HFFc6 (cell line): Measurements from ENCODE around the gene ATP5F1D. TPM values are rescaled to one million over a fixed set of nuclear protein-coding genes. Genes with fewer than 3 reads are reported as not detected.
A peak's percentile ranks its signal among the peaks of the same experiment; 100 is the strongest.

Experiments
- DNase-seq: peaks from one replicate; pipeline ENCODE4 v3.0.0-alpha.2; 2018
- H3K27ac Mint-ChIP-seq: 2 replicates; pipeline ENCODE4 v1.8.0; 2020; ENCODE audit warnings: mild to moderate bottlenecking, mixed read lengths
- H3K27me3 Mint-ChIP-seq: 2 replicates; pipeline ENCODE4 v1.8.0; 2021; ENCODE audit warnings: mild to moderate bottlenecking, moderate library complexity, mixed read lengths; ENCODE audit not compliant: insufficient read depth
- H3K36me3 Mint-ChIP-seq: 2 replicates; pipeline ENCODE4 v1.8.0; 2021; ENCODE audit warnings: low read depth, mixed read lengths
- H3K4me1 Mint-ChIP-seq: 2 replicates; pipeline ENCODE4 v1.8.0; 2020; ENCODE audit warnings: low read depth, mixed read lengths
- H3K4me3 Mint-ChIP-seq: 2 replicates; pipeline ENCODE4 v1.8.0; 2020; ENCODE audit warnings: mild to moderate bottlenecking, moderate library complexity, mixed read lengths
- H3K9me3 Mint-ChIP-seq: 2 replicates; pipeline ENCODE4 v1.8.0; 2020; ENCODE audit warnings: mild to moderate bottlenecking, mixed read lengths
- total RNA-seq, 6 experiments: library from RNA; stranded (reverse); fragmentation: NEBNext Ultra II Directional; extraction: Animal tissue kit (Norgen Biotek cat#: 25700); gene quantifications; 2 replicates in 1 of 6; 3 replicates in 5 of 6; pipeline ENCODE4 v1.2.3, GENCODE V29; 2021
- TF ChIP-seq, protein P1 (sequence below): fragments of 200-600 bp; sonication (generic); IDR thresholded peaks from 2 replicates; pipeline ENCODE4 v1.5.0; 2021; ENCODE audit warnings: antibody characterized with exemption, mild to moderate bottlenecking

ATP5F1D gene
- total RNA-seq, 6 experiments from 2014 or later: 190 to 243 (median 217) TPM

DNA sequence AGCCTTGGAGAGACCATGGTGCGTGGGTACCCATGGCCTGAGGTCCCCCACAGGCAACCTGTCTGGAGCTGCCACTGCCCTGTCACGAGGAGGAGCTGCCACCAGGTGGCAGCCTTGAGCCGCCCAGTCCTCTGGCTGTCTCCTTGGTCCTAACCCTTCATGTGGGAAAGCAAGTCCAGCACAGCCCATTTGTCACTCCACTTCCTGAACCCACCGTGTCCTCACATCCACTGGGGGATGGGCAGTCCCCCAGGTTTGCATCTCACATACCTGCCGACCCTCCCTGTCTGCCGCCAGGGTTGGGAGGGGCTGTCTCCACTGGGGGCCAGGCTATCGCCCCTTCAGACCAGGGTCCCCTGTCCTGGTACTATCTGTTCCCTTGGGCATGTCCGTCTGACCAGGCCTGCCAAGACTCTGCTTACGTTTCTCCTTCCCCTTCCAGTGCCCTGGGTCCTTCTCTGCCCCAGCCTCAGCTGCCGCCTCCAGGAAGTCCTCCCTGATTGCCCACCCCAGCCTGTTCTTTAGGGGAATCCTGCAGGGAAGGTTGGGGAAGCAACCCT, 38.3 kb downstream of the ATP5F1D start:
- TF ChIP-seq, protein P1, sequence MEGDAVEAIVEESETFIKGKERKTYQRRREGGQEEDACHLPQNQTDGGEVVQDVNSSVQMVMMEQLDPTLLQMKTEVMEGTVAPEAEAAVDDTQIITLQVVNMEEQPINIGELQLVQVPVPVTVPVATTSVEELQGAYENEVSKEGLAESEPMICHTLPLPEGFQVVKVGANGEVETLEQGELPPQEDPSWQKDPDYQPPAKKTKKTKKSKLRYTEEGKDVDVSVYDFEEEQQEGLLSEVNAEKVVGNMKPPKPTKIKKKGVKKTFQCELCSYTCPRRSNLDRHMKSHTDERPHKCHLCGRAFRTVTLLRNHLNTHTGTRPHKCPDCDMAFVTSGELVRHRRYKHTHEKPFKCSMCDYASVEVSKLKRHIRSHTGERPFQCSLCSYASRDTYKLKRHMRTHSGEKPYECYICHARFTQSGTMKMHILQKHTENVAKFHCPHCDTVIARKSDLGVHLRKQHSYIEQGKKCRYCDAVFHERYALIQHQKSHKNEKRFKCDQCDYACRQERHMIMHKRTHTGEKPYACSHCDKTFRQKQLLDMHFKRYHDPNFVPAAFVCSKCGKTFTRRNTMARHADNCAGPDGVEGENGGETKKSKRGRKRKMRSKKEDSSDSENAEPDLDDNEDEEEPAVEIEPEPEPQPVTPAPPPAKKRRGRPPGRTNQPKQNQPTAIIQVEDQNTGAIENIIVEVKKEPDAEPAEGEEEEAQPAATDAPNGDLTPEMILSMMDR: peak; percentile 98
- Mint-ChIP-seq H3K4me1 (peaks cover 16% of the 10 kb centered on the region), H3K9me3 (no peaks in the 10 kb centered on the region), H3K4me3 (no peak overlapping the region), H3K36me3 (peaks cover 11% of the 10 kb centered on the region; the same call in 1 of the 2 replicates), H3K27ac (no peak overlapping the region; the same call in 1 of the 2 replicates), H3K27me3 (peaks cover 16% of the 10 kb centered on the region)
- peak; percentile 74 for DNase-seq

DNA sequence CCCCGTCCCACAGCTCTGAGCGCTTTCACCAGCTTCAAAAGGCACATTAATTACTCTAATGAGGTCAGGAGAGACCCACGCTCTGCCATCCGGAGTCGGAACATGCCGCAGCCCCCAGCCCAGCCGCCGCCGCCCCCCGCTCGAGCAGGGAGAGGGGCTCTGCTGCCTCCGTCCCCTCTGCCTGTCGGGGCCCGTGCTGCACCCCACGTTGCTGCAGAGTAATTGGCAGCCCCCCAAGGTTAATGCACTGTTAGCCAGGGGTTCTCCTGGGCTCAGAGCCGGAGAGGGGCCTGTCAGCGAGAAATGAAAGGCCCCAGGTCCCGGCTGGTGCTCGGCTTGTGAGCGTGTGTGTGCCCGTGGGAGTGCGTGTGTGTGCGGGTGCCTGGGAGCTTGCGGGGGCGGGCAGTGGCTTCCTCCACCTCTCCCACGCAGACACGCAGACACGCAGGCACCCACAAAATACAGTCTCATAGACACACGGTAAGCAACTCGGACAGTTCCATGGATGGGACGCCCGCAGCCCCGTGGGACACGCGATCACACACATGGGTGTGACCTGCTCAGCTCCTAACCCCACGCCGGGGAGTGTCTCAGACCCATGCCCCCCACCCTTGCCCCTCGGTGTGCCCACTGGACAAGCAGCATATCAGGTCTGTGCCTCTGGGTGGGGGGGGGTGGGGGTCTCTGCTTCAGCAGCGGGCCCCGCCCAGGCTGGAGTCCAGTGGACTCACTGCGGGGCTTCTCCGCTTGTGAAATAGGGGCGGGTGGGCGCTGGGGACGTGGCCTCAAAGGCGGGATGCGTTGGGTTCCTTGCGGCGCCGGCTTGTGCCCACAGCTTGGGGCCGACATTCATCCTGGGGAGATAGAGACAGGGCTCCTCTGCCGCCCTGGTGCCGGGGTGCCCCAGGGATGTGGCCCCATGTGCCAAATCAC, 39.4 kb downstream of the ATP5F1D start:
- no peak overlapping the region for H3K4me3 Mint-ChIP-seq

DNA sequence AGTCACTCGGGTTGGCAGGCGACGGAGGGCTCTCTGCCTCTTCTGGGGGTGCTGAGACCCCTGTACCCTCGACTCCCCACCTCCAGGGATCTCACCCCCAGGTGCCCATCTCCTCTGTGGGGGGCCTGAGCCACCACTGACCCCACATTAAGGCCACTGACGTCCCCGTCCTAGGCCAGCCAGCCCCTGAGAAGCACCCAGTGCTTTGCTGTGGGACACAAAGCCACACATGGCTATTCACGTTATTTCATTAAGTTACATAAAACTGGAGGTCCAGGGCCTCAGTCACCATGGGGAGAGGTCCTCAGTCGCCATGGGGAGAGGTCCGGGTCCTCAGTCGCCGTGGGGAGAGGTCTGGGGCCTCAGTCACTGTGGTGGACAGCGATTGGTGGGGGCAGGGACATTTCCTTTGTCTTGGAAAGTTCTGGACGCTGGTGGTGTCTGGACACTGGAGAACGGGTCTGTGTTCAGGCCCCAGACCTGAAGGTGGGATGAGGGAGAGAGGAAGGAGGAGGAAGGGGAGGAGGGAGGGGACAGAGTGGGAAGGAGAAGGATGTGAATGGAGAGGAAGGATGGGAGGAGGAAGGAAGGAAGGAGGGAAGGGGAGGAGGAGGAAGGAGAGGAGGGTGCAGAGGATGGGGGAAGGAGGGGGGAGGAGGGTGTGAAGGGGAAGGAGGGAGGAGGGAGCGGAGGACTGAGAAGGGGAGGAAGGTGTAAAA, 40.2 kb downstream of the ATP5F1D start:
- H3K9me3 Mint-ChIP-seq: no peaks in the 10 kb centered on the region
- H3K4me1 Mint-ChIP-seq: peaks cover 12% of the 10 kb centered on the region
- H3K27me3 Mint-ChIP-seq: peaks cover 18% of the 10 kb centered on the region
- DNase-seq: no peak
- TF ChIP-seq, protein P1: no peak
- H3K27ac Mint-ChIP-seq: no peak overlapping the region
- peaks cover 9% of the 10 kb centered on the region; the same call in 1 of the 2 replicates for H3K36me3 Mint-ChIP-seq
- no peak overlapping the region for H3K4me3 Mint-ChIP-seq

More for the DNA sequence above, 39.4 kb downstream of the ATP5F1D start:
- peaks cover 11% of the 10 kb centered on the region; the same call in 1 of the 2 replicates for H3K36me3 Mint-ChIP-seq
- H3K4me1 Mint-ChIP-seq: peaks cover 16% of the 10 kb centered on the region
- H3K27me3 Mint-ChIP-seq: peaks cover 18% of the 10 kb centered on the region
- no peak overlapping the region for H3K27ac Mint-ChIP-seq
- TF ChIP-seq, protein P1: no peak
- H3K9me3 Mint-ChIP-seq: no peaks in the 10 kb centered on the region
- DNase-seq: no peak

DNA sequence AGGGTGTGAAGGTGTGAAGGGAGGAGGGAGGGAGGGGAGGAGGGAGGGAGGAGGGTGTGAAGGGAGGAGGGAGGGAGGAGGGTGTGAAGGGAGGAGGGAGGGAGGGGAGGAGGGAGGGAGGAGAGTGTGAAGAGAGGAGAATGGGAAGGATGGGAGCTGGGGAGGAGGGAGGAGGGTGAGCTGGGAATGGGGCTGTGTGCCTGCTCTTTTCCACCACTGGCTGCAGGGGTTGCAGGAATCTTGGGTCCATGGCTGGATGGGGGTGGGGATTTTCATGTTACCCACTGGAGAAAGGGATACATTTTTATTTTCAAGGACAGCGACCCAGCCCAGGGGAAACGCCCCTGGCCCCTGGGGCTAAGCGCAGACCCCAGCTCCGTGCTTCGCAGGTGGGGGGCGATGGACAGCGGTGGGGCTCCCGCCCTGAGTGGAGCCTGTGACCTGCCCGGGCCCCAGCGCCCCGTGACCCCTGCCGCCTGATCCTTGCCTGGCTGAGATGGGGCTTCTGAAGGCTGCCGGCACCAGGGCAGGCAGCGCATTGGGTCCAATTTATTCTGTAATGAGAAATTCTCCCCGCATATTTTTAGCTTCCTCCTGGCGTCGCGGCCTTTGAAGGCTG, 41.1 kb downstream of the ATP5F1D start:
- Mint-ChIP-seq H3K36me3 (peaks cover 6% of the 10 kb centered on the region; the same call in 1 of the 2 replicates), H3K4me3 (no peak overlapping the region), H3K9me3 (no peaks in the 10 kb centered on the region), H3K4me1 (peaks cover 9% of the 10 kb centered on the region; the same call in 1 of the 2 replicates), H3K27ac (no peak overlapping the region), H3K27me3 (peaks cover 16% of the 10 kb centered on the region)
- TF ChIP-seq, protein P1: no peak
- DNase-seq: no peak
